PC-3 (cell line): ENCODE measurements around the gene FUT7. TPM values are rescaled to one million over a fixed set of nuclear protein-coding genes. Genes with fewer than 3 reads are reported as not detected.

Source experiments
- ATAC-seq: fragments of 200-7000 bp; cut with Tn5 transposase; 2 replicates; pipeline ENCODE4 v1.9.1; 2020; ENCODE audit warnings: mild to moderate bottlenecking, moderate library complexity
- BruUV-seq: library from RNA; stranded (reverse); fragments of 400-500 nt; replicated peaks from 2 replicates; lab custom pipeline; 2021; lab: Mats Ljungman, UMichigan
- CTCF ChIA-PET: fragments of 300-600 bp; sonication (Branson Sonifier 250); formaldehyde crosslinking; loops from one replicate; lab custom pipeline; 2022; ENCODE audit warnings: antibody characterized with exemption; lab: Charles Lee
- POLR2A ChIA-PET: fragments of 300-600 bp; sonication (Branson Sonifier 250); formaldehyde crosslinking; loops from one replicate; lab custom pipeline; 2022; ENCODE audit warnings: antibody characterized with exemption; ENCODE audit not compliant: unreplicated experiment; lab: Charles Lee
- DNase-seq: peaks from one replicate; pipeline ENCODE4 v3.0.0-alpha.2; 2015
- H2AFZ ChIP-seq: fragments of 300-600 bp; sonication (generic); 2 replicates; pipeline ENCODE4 v1.6.0; 2016; ENCODE audit warnings: antibody characterized with exemption, low read length
- H3F3A ChIP-seq: fragments of 300-600 bp; sonication (generic); one replicate; pipeline ENCODE4 v1.6.0; 2017; ENCODE audit warnings: antibody characterized with exemption, low read length, control low read depth, mild to moderate bottlenecking; ENCODE audit not compliant: unreplicated experiment
- H3K27ac ChIP-seq: fragments of 300-600 bp; sonication (generic); 2 replicates; pipeline ENCODE4 v1.5.1; 2016; ENCODE audit warnings: mild to moderate bottlenecking, low read length
- H3K27me3 ChIP-seq: fragments of 300-600 bp; sonication (generic); 2 replicates; pipeline ENCODE4 v1.6.1; 2016; ENCODE audit warnings: low read length, mixed read lengths
- H3K36me3 ChIP-seq: fragments of 300-600 bp; sonication (generic); 2 replicates; pipeline ENCODE4 v1.6.1; 2016; ENCODE audit warnings: low read depth, mixed run types, low read length, mixed read lengths
- H3K4me1 ChIP-seq: fragments of 300-600 bp; sonication (generic); 2 replicates; pipeline ENCODE4 v1.5.1; 2016; ENCODE audit warnings: low read length; ENCODE audit not compliant: insufficient read depth
- H3K4me2 ChIP-seq: fragments of 300-600 bp; sonication (generic); 2 replicates; pipeline ENCODE4 v1.6.0; 2016; ENCODE audit warnings: low read length
- H3K4me3 ChIP-seq: fragments of 300-600 bp; sonication (generic); 2 replicates; pipeline ENCODE4 v1.5.1; 2016; ENCODE audit warnings: mild to moderate bottlenecking, low read length, mixed read lengths
- H3K79me2 ChIP-seq: fragments of 300-600 bp; sonication (generic); 2 replicates; pipeline ENCODE4 v1.6.1; 2017; ENCODE audit warnings: low read length, mixed read lengths
- H3K9ac ChIP-seq: fragments of 300-600 bp; sonication (generic); 2 replicates; pipeline ENCODE4 v1.6.0; 2016; ENCODE audit warnings: mild to moderate bottlenecking, low read length
- H3K9me2 ChIP-seq: fragments of 300-600 bp; sonication (generic); replicated peaks from 2 replicates; pipeline ENCODE4 v1.6.1; 2016; ENCODE audit warnings: mixed run types, low read length, mixed read lengths
- H3K9me3 ChIP-seq: fragments of 300-600 bp; sonication (generic); 2 replicates; pipeline ENCODE4 v1.6.1; 2016; ENCODE audit warnings: low read length, mixed read lengths
- H4K20me1 ChIP-seq: fragments of 300-600 bp; sonication (generic); 2 replicates; pipeline ENCODE4 v1.6.1; 2016; ENCODE audit warnings: low read length, mixed read lengths
- EZH2 ChIP-seq: fragments of 300-600 bp; sonication (generic); IDR thresholded peaks from one replicate; pipeline ENCODE4 v1.6.1; 2017; ENCODE audit warnings: antibody characterized with exemption, mild to moderate bottlenecking, low read length; ENCODE audit not compliant: unreplicated experiment
- EZH2phosphoT487 ChIP-seq: fragments of 300-600 bp; sonication (generic); IDR thresholded peaks from 2 replicates; pipeline ENCODE4 v1.6.1; 2018; ENCODE audit warnings: mild to moderate bottlenecking, antibody characterized with exemption, low read length, borderline replicate concordance
- intact Hi-C: fragments of 100-400 bp; cut with micrococcal nuclease; formaldehyde crosslinking; loops from 2 replicates; pipeline ENCODE4 v1.9.0; 2023
- total RNA-seq: library from RNA; depleted of rRNA; stranded (reverse); fragments of >200 nt; gene quantifications from 2 replicates; pipeline ENCODE4 v1.2.3, GENCODE V29; 2014
- TF ChIP-seq, protein P1 (sequence below): fragments of 300-600 bp; sonication (generic); conservative IDR thresholded peaks from 2 replicates; pipeline ENCODE4 v1.5.1; 2017; ENCODE audit warnings: antibody characterized with exemption, low read depth, mild to moderate bottlenecking, low read length

FUT7 gene
- total RNA-seq, 1 experiment from 2014 or later = not detected

DNA sequence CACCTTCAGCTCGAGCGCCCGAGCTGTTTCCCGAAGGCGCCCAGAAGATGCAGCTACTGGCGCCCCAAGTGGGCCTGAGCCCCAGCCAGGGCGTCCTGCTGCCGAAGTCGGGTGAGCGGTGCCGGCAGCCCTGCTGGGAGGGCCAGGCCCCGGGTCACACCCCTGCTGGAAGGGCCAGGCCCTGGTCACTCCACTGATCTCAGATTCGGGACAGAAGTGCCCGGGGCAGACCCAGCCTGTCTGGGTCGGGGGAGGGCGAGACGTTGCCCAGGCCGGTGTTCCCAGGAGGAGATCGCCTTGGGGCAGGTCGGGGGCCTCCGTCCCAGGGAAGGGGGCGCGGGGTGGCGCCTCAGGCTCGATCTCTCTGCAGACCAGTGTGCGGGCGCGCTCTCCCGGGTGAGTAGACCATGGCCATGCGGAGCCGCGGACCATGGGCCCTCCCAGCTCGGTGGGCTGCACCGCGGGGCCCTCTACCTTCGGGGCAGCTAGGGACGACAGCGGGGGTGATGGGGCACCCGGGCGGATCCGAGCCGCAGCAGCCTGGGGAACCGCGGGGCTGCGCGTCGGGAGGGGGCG lies 46.8 kb downstream of the FUT7 start:
- no TSS peak for BruUV-seq
- Histone ChIP-seq H3K4me1 (no peaks in the 10 kb centered on the region), H3K9ac (no peak overlapping the region), H3K4me3 (no peak overlapping the region), H3F3A (no peaks in the 10 kb centered on the region), H3K9me3 (no peaks in the 10 kb centered on the region), H3K4me2 (no peak overlapping the region), H3K36me3 (no peaks in the 10 kb centered on the region), H3K27ac (no peak overlapping the region), H3K27me3 (no peaks in the 10 kb centered on the region), H3K9me2 (no peaks in the 10 kb centered on the region), H2AFZ (no peak overlapping the region), H4K20me1 (no peaks in the 10 kb centered on the region), H3K79me2 (no peaks in the 10 kb centered on the region)
- no peak for ATAC-seq
- TF ChIP-seq EZH2phosphoT487 (no peak), EZH2 (no peak)
- TF ChIP-seq, protein P1, sequence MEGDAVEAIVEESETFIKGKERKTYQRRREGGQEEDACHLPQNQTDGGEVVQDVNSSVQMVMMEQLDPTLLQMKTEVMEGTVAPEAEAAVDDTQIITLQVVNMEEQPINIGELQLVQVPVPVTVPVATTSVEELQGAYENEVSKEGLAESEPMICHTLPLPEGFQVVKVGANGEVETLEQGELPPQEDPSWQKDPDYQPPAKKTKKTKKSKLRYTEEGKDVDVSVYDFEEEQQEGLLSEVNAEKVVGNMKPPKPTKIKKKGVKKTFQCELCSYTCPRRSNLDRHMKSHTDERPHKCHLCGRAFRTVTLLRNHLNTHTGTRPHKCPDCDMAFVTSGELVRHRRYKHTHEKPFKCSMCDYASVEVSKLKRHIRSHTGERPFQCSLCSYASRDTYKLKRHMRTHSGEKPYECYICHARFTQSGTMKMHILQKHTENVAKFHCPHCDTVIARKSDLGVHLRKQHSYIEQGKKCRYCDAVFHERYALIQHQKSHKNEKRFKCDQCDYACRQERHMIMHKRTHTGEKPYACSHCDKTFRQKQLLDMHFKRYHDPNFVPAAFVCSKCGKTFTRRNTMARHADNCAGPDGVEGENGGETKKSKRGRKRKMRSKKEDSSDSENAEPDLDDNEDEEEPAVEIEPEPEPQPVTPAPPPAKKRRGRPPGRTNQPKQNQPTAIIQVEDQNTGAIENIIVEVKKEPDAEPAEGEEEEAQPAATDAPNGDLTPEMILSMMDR = no peak
- CTCF ChIA-PET = no interaction called here
- intact Hi-C loops = no loop called here
- POLR2A ChIA-PET = no interaction called here
- no peak for DNase-seq

DNA sequence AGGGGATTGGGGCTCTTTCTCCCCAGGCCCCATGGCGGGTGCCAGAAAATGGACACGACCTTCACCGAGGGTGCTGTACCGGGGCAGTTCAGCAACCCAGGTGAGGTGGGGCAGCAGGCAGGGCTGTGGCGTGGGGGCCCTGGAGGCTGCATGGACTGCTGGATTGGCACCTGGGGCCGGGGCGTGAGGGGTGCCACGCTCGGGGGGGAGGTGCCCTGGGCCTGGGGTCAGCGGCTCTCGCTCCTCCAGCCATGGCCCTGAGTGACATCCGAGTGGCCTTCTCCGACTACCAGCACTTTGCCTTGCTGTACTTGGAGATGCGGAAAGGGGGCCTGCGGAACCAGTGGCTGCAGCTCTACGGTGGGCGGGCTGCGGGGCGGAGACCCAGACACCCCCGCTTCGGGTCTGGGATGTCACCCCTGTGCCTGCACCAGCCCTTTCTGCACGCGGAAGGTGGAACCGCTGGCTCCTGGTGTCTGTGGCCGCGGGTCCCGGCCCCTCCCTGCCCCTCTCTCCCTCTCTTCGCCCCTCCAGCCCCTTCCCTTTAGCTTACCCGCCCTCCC lies 47.3 kb downstream of the FUT7 start:
- intact Hi-C loops = no loop called here
- CTCF ChIA-PET = no interaction called here
- Histone ChIP-seq H3K9me3 (no peaks in the 10 kb centered on the region), H3K79me2 (no peaks in the 10 kb centered on the region), H4K20me1 (no peaks in the 10 kb centered on the region), H3K4me1 (no peaks in the 10 kb centered on the region), H3F3A (no peaks in the 10 kb centered on the region), H3K27ac (no peak overlapping the region), H3K27me3 (no peaks in the 10 kb centered on the region), H2AFZ (no peak overlapping the region), H3K4me2 (no peak overlapping the region), H3K9me2 (no peaks in the 10 kb centered on the region), H3K9ac (no peak overlapping the region), H3K36me3 (no peaks in the 10 kb centered on the region), H3K4me3 (no peak overlapping the region)
- BruUV-seq = no TSS peak
- DNase-seq (no peak), ATAC-seq (no peak)
- TF ChIP-seq EZH2 (no peak), EZH2phosphoT487 (no peak)
- TF ChIP-seq, protein P1 = no peak
- POLR2A ChIA-PET = no interaction called here

DNA sequence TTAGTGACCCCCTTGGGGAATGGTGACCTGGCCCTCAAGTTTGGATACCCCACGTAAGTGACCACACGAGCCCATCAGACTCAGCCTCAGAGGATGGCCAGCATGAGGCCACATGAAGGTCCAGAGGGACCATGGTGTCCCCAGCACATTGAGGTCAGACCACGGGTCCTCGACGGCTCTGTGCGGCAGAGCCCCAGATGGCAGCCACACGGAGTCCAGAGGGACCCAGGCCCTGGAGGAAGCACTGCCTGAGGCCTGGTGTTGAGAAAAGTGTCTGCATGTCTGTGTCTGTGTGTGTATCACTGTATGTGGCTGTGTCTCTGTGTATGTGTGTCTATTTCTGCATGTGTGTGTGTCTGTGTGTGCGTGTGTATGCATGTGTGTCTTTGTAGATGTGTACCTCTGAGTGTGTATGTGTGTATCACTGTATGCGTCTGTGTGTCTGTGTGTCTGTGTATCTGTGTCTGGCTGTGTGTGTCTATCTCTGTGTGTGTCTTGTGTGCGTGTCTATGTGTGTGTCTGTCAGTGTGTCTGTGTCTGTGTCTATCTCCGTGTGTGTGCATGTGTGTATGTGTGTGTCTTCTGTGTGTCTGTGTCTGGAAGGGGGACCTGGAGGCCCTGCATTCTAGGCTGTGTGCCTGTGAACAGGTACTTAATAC lies 48.1 kb downstream of the FUT7 start:
- H3K4me2 ChIP-seq = no peak overlapping the region
- DNase-seq = no peak

More for the DNA sequence above, 48.1 kb downstream of the FUT7 start:
- Histone ChIP-seq H4K20me1 (no peaks in the 10 kb centered on the region), H3K36me3 (no peaks in the 10 kb centered on the region), H3K9ac (no peak overlapping the region), H2AFZ (no peak overlapping the region), H3K4me1 (no peaks in the 10 kb centered on the region), H3K27me3 (no peaks in the 10 kb centered on the region), H3K4me3 (no peak overlapping the region), H3K9me2 (no peaks in the 10 kb centered on the region), H3K27ac (no peak overlapping the region), H3K79me2 (no peaks in the 10 kb centered on the region), H3K9me3 (no peaks in the 10 kb centered on the region), H3F3A (no peaks in the 10 kb centered on the region)
- TF ChIP-seq EZH2 (no peak), EZH2phosphoT487 (no peak)
- TF ChIP-seq, protein P1 = no peak
- BruUV-seq = no TSS peak
- POLR2A ChIA-PET = no interaction called here
- ATAC-seq = no peak
- intact Hi-C loops = no loop called here
- CTCF ChIA-PET = no interaction called here
